Right renal pelvis (tissue), 4 donors: ENCODE measurements around the gene ABCC1. TPM values are rescaled to one million over a fixed set of nuclear protein-coding genes. Genes with fewer than 3 reads are reported as not detected.
"Not testable (repeated sequence)": the region's sequence is repeated elsewhere in the genome, so short reads cannot be mapped to it uniquely, and the experiment has no call there.

Source experiments
- DNase-seq, 4 donors: peaks; one replicate each; pipeline ENCODE4 v3.0.0-alpha.2; 2013; ENCODE audit warnings: low read depth in 4 of 4, low spot score in 3 of 4, missing footprints in 1 of 4
- polyA plus RNA-seq, 4 donors: library from polyadenylated mRNA; unstranded; fragments of 120-200 nt; gene quantifications; one replicate each; pipeline ENCODE4 v1.2.1, GENCODE V29; 2013; ENCODE audit not compliant: insufficient read length in 4 of 4

ABCC1 gene
- polyA plus RNA-seq, 4 donors = 23.0 to 25.8 (median 24.6) TPM

- DNase-seq = no peak
These were observed 152.2 kb downstream of the ABCC1 start for GRCh38 chr16:16101585-16101984.

- no peak for DNase-seq
These were observed 153.3 kb downstream of the ABCC1 start for GRCh38 chr16:16102738-16103137.

GRCh38 chr16:16104132-16104803 lies 154.9 kb downstream of the ABCC1 start:
- not testable (repeated sequence) for DNase-seq

GRCh38 chr16:16104804-16105141 lies 155.4 kb downstream of the ABCC1 start:
- DNase-seq = not testable (repeated sequence)

GRCh38 chr16:16105646-16106045 lies 156.2 kb downstream of the ABCC1 start:
- no peak for DNase-seq

GRCh38 chr16:16106466-16106865 lies 157.1 kb downstream of the ABCC1 start:
- DNase-seq = no peak

- no peak for DNase-seq
These were observed 158.4 kb downstream of the ABCC1 start for GRCh38 chr16:16107839-16108238.

GRCh38 chr16:16108759-16109158 lies 159.3 kb downstream of the ABCC1 start:
- no peak for DNase-seq

GRCh38 chr16:16109453-16110110 lies 160.2 kb downstream of the ABCC1 start:
- DNase-seq = no peak

- DNase-seq = no peak
These were observed 160.7 kb downstream of the ABCC1 start for GRCh38 chr16:16110111-16110490.

GRCh38 chr16:16111639-16112038 lies 162.2 kb downstream of the ABCC1 start:
- no peak for DNase-seq

- DNase-seq = no peak
These were observed 163.1 kb downstream of the ABCC1 start for GRCh38 chr16:16112450-16113053.

GRCh38 chr16:16113076-16113475 lies 163.7 kb downstream of the ABCC1 start:
- no peak for DNase-seq

GRCh38 chr16:16116841-16117240 lies 167.4 kb downstream of the ABCC1 start:
- no peak for DNase-seq

GRCh38 chr16:16118337-16118736 lies 168.9 kb downstream of the ABCC1 start:
- no peak for DNase-seq

- DNase-seq = no peak
These were observed 170.6 kb downstream of the ABCC1 start for GRCh38 chr16:16120044-16120381.

GRCh38 chr16:16120382-16121184 lies 171.2 kb downstream of the ABCC1 start:
- no peak for DNase-seq

- no peak for DNase-seq
These were observed 171.8 kb downstream of the ABCC1 start for GRCh38 chr16:16121185-16121727.

GRCh38 chr16:16122264-16122663 lies 172.8 kb downstream of the ABCC1 start:
- no peak for DNase-seq

GRCh38 chr16:16124438-16124837 lies 175.0 kb downstream of the ABCC1 start:
- DNase-seq = no peak

- DNase-seq = no peak
These were observed 175.6 kb downstream of the ABCC1 start for GRCh38 chr16:16124974-16125373.
